MV-4-11 (cell line): ENCODE measurements around the gene DDB1.
A peak's percentile ranks its signal among the peaks of the same experiment; 100 is the strongest.

ENCODE experiments used
- DNase-seq: peaks from one replicate; lab custom pipeline; 2025; lab: John Stamatoyannopoulos, UW

The DDB1 gene

GRCh38 chr11:61332797-61333549 lies at the start of gene DDB1, which contains the start of gene TKFC:
TSS of gene DDB1 (minus strand) at chr11:61333105. CDS start at chr11:61332968, 137 bp downstream.
TSS of gene TKFC (plus strand) at chr11:61333228. CDS start at chr11:61334729, 1,501 bp downstream.
- DNase-seq, result peak; percentile 83

GRCh38 chr11:61380884-61381283 lies 48.0 kb upstream of the DDB1 start:
- DNase-seq, result no peak

- DNase-seq, result peak; percentile 93
Observed at GRCh38 chr11:61378713-61379313, 45.9 kb upstream of the DDB1 start.

- no peak for DNase-seq
Observed at GRCh38 chr11:61377461-61378160, 44.7 kb upstream of the DDB1 start.

- no peak for DNase-seq
Observed at GRCh38 chr11:61375761-61376108, 42.8 kb upstream of the DDB1 start.

GRCh38 chr11:61372659-61373420 lies 39.9 kb upstream of the DDB1 start:
- no peak for DNase-seq

GRCh38 chr11:61370349-61371005 lies 37.6 kb upstream of the DDB1 start:
- DNase-seq, result peak; percentile 43

- DNase-seq, result peak; percentile 75
Observed at GRCh38 chr11:61369372-61370348, 36.8 kb upstream of the DDB1 start.

GRCh38 chr11:61368646-61369045 lies 35.7 kb upstream of the DDB1 start:
- DNase-seq, result no peak

- DNase-seq, result no peak
Observed at GRCh38 chr11:61367406-61367805, 34.5 kb upstream of the DDB1 start.

- DNase-seq, result no peak
Observed at GRCh38 chr11:61364012-61364675, 31.2 kb upstream of the DDB1 start.

GRCh38 chr11:61362542-61362875 lies 29.6 kb upstream of the DDB1 start:
- peak; percentile 37 for DNase-seq

GRCh38 chr11:61361741-61362541 lies 29.0 kb upstream of the DDB1 start, which contains the start of the genes CYB561A3 and TMEM138:
TSS of gene CYB561A3 (minus strand) at chr11:61361882. CDS start at chr11:61356713, 5,169 bp downstream.
TSS of gene TMEM138 (plus strand) at chr11:61362374. CDS start at chr11:61364391, 2,017 bp downstream.
- DNase-seq, result peak; percentile 93

GRCh38 chr11:61361237-61361740 lies 28.4 kb upstream of the DDB1 start:
- no peak for DNase-seq

GRCh38 chr11:61359516-61359915 lies 26.6 kb upstream of the DDB1 start:
- peak; percentile 13 for DNase-seq

- DNase-seq, result no peak
Observed at GRCh38 chr11:61358566-61358965, 25.7 kb upstream of the DDB1 start.

GRCh38 chr11:61357894-61358239 lies 25.0 kb upstream of the DDB1 start:
- no peak for DNase-seq

GRCh38 chr11:61357233-61357893 lies 24.5 kb upstream of the DDB1 start:
- DNase-seq, result peak; percentile 90
